Erythroblast (primary cell): ENCODE data around the gene OSBPL10.

Experiments used
- GATA1 ChIP-seq: IDR thresholded peaks from 2 replicates; pipeline ENCODE4 v1.6.1; 2011; ENCODE audit warnings: low read depth, mild to moderate bottlenecking, control low read depth, low read length, moderate library complexity
- POLR2A ChIP-seq: IDR thresholded peaks from 2 replicates; pipeline ENCODE4 v1.6.1; 2011; ENCODE audit warnings: mild to moderate bottlenecking, low read length

GRCh38 chr3:31848911-31849310 is 132.2 kb downstream of the OSBPL10 start:
- TF ChIP-seq POLR2A (no peak), GATA1 (no peak)
